Activated CD4-positive, alpha-beta memory T cell treated with anti-CD3 and anti-CD28 coated beads for 36 hours (primary cell): Measurements from ENCODE around the gene TCAP. TPM values are rescaled to one million over a fixed set of nuclear protein-coding genes. Genes with fewer than 3 reads are reported as not detected.
A peak's percentile ranks its signal among the peaks of the same experiment; 100 is the strongest.

ENCODE experiments used
- CTCF ChIA-PET: fragments of 350-600 bp; sonication (Branson Sonifier 250); formaldehyde crosslinking; loops from one replicate; lab custom pipeline; 2021; ENCODE audit warnings: antibody characterized with exemption, inconsistent platforms; lab: Charles Lee
- POLR2A ChIA-PET: fragments of 350-600 bp; sonication (Branson Sonifier 250); formaldehyde crosslinking; loops from one replicate; lab custom pipeline; 2021; ENCODE audit warnings: antibody characterized with exemption; lab: Charles Lee
- DNase-seq: peaks from one replicate; pipeline ENCODE4 v3.0.0-alpha.2; 2020
- H3K27ac Mint-ChIP-seq: one replicate; pipeline ENCODE4 v1.8.0; 2021; ENCODE audit warnings: mixed read lengths
- H3K27me3 Mint-ChIP-seq: one replicate; pipeline ENCODE4 v1.8.0; 2021; ENCODE audit warnings: mixed read lengths
- H3K36me3 Mint-ChIP-seq: one replicate; pipeline ENCODE4 v1.8.0; 2021; ENCODE audit warnings: mixed read lengths
- H3K4me1 Mint-ChIP-seq: one replicate; pipeline ENCODE4 v1.8.0; 2021; ENCODE audit warnings: low read depth, mixed read lengths
- H3K4me3 Mint-ChIP-seq: one replicate; pipeline ENCODE4 v1.8.0; 2021; ENCODE audit warnings: mild to moderate bottlenecking, mixed read lengths
- H3K9me3 Mint-ChIP-seq: one replicate; pipeline ENCODE4 v1.8.0; 2021; ENCODE audit warnings: mixed read lengths
- intact Hi-C: fragments of 100-400 bp; cut with micrococcal nuclease; formaldehyde crosslinking; loops from one replicate; pipeline ENCODE4 v1.15.1; 2023
- total RNA-seq, 2 experiments: library from RNA; stranded (reverse); gene quantifications; one replicate each; pipeline ENCODE4 v1.2.3, GENCODE V29; 2021

TCAP gene
- total RNA-seq, 2 experiments from 2014 or later, result 0.80 to 0.90 TPM

DNA sequence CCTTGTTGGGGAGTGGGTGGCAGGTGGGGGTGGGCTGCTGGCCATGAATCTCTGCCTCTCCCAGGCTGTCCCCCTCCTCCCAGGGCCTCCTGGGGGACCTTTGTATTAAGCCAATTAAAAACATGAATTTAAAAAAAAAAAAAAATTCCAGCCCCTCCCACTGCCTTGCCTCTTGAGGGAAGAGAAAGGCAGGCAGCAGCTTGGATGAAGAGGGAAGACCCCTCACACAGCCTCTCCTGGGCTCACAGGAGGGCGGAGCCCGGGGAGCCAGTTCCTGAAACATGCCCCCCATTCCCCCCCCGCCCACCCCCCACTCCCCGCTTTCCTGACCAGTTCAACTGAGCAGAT lies 1.8 kb upstream of the TCAP start:
- POLR2A ChIA-PET, result interaction anchor here (0.6 kb wide), 1 partner anchor 99 kb away, joined by 5 read pairs; no protein-coding TSS in a partner anchor
- Mint-ChIP-seq H3K4me1 (peaks cover 4% of the 10 kb centered on the region), H3K27ac (no peak overlapping the region), H3K9me3 (no peaks in the 10 kb centered on the region), H3K27me3 (peaks cover 14% of the 10 kb centered on the region), H3K4me3 (no peak overlapping the region), H3K36me3 (peaks cover 9% of the 10 kb centered on the region)
- CTCF ChIA-PET, result interaction anchor here (1.5 to 3.1 kb wide), 2 partner anchors 10 to 40 kb away, joined by 3 to 12 read pairs; no protein-coding TSS in a partner anchor
- intact Hi-C loops, result no loop called here
- DNase-seq, result no peak

DNA sequence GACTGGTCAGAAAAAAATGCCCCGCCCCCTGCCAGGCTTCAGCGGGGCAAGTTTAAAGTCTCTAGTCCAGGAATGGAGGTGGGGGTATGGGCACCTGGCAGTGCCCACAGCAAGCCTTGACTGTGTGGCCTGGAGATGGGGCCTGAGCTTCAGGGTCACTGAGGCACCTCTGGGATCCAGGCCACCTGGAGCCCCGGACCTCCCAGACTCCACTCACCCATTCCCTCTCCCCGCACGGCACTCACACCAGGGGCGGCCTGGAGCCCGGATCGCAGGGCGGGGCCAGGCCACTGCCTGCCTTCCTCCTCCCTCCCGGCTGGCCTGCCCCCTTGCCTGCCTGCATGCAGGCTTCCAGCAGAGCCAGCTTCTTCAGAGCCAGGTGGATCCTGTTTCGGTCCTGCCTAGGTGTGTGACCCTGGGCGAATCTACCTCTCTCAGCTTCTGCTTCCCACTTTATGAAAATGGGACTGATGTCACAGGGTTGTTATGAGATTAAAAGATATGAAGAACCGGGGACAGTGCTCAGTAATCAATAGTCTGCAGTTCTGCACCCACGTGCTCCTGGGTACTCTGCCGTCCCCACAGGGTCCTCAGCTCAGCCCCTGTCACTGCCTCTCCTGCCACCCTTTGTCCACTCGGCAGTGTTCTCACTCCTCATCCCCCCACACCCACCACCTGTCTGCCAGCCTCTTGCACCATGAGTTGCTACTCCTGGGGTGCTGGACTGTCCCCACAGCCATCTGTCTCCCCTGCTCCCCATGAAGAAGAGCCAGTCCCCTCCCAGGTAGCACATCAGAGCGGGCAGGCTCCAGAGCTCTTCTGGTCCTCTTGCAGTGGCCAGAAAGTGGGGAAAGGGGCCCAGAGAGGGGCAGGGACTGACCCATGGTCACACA lies 1.2 kb upstream of the TCAP start:
- CTCF ChIA-PET, result interaction anchor here (1.5 to 3.2 kb wide), 3 partner anchors 11 to 42 kb away, joined by 3 to 18 read pairs (median 12); no protein-coding TSS in a partner anchor

DNA sequence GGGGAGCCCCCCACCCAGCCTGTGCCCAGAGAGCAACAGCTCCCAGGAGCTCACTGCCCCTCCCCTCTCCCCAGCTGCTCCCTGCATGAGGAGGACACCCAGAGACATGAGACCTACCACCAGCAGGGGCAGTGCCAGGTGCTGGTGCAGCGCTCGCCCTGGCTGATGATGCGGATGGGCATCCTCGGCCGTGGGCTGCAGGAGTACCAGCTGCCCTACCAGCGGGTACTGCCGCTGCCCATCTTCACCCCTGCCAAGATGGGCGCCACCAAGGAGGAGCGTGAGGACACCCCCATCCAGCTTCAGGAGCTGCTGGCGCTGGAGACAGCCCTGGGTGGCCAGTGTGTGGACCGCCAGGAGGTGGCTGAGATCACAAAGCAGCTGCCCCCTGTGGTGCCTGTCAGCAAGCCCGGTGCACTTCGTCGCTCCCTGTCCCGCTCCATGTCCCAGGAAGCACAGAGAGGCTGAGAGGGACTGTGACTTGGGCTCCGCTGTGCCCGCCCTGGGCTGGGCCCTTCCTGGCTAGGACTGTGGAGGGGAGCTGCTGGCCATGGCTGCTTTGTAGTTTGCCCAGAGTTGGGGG lies 584 bp downstream of the TCAP start:
- intact Hi-C loops, result no loop called here
- peaks cover 8% of the 10 kb centered on the region for H3K36me3 Mint-ChIP-seq
- H3K27me3 Mint-ChIP-seq, result peaks cover 22% of the 10 kb centered on the region
- H3K4me1 Mint-ChIP-seq, result peaks cover 8% of the 10 kb centered on the region
- DNase-seq, result peak; percentile 17
- H3K4me3 Mint-ChIP-seq, result no peak overlapping the region
- no peaks in the 10 kb centered on the region for H3K9me3 Mint-ChIP-seq
- H3K27ac Mint-ChIP-seq, result no peak overlapping the region
- CTCF ChIA-PET, result interaction anchor here (0.6 to 3.2 kb wide), 9 partner anchors 10 to 222 kb away, joined by 3 to 18 read pairs (median 5); no protein-coding TSS in a partner anchor
- POLR2A ChIA-PET, result interaction anchor here (1.3 kb wide), 1 partner anchor 12 kb away, joined by 3 read pairs; no protein-coding TSS in a partner anchor

More for the DNA sequence above, 1.2 kb upstream of the TCAP start:
- Mint-ChIP-seq H3K9me3 (no peaks in the 10 kb centered on the region), H3K4me1 (peaks cover 8% of the 10 kb centered on the region), H3K27me3 (peaks cover 18% of the 10 kb centered on the region), H3K27ac (no peak overlapping the region), H3K4me3 (no peak overlapping the region), H3K36me3 (peaks cover 9% of the 10 kb centered on the region)
- intact Hi-C loops, result no loop called here
- no peak for DNase-seq
- POLR2A ChIA-PET, result interaction anchor here (0.6 to 1.3 kb wide), 2 partner anchors 14 to 99 kb away, joined by 3 to 5 read pairs; no protein-coding TSS in a partner anchor

DNA sequence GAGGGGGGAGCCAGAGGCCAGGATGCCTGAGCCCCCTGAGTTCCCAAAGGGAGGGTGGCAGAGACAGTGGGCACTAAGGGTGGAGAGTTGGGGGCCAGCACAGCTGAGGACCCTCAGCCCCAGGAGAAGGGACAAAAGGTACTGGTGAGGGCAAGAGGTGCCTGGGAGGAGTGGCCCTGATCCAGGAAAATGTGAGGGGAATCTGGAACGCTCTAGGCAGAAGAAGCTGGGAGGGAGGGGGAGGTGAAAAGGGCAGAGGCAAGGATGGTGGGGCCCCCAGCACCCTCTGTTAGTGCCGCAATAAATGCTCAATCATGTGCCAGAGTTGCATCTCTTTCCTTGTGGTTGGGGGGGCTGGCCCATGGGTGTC lies 1.1 kb downstream of the TCAP start:
- H3K9me3 Mint-ChIP-seq, result no peaks in the 10 kb centered on the region
- H3K36me3 Mint-ChIP-seq, result peaks cover 6% of the 10 kb centered on the region
- peaks cover 22% of the 10 kb centered on the region for H3K27me3 Mint-ChIP-seq
- POLR2A ChIA-PET, result no interaction called here
- peaks cover 8% of the 10 kb centered on the region for H3K4me1 Mint-ChIP-seq
- H3K4me3 Mint-ChIP-seq, result no peak overlapping the region
- no peak for DNase-seq
- intact Hi-C loops, result no loop called here
- CTCF ChIA-PET, result interaction anchor here (0.7 to 3.2 kb wide), 9 partner anchors 9 to 45 kb away, joined by 3 to 18 read pairs (median 5); no protein-coding TSS in a partner anchor
- H3K27ac Mint-ChIP-seq, result no peak overlapping the region

DNA sequence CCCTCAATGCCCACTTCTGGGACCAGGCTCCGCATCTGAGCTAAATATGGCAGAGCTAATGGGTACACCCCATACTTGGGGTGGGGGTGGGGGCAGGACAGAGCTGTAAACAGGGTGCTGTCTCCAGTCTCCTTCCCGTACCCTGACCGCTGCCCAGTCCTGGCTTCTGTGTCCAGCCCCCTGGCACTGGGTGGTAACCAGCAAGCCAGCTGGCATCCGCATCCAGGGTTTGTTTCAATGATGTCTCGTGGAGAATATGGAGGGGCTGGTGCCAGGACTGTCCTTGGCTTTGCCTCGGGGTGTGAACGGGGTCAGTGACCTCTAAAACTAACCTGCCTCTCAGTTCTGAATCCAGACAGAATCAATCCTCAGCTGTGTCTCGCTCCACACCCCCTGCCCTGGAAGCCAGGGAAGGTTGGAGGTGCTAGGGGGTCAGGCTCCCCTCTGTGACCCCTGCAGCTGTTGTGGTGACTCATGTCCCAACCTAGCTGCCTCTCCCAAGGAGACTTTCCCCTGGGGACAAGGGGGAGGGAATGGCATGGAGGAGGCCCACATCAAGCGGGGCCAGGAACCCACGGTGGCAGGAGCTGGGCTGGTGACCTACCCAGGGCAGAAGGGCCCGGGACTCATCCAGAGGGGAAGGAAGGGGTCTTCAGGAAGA lies 1.6 kb downstream of the TCAP start:
- intact Hi-C loops, result no loop called here
- H3K36me3 Mint-ChIP-seq, result peaks cover under 1% of the 10 kb centered on the region
- no peak overlapping the region for H3K4me3 Mint-ChIP-seq
- H3K4me1 Mint-ChIP-seq, result peaks cover 8% of the 10 kb centered on the region
- POLR2A ChIA-PET, result no interaction called here
- DNase-seq, result no peak
- CTCF ChIA-PET, result interaction anchor here (0.7 to 3.2 kb wide), 9 partner anchors 9 to 45 kb away, joined by 3 to 18 read pairs (median 5); no protein-coding TSS in a partner anchor
- peaks cover 22% of the 10 kb centered on the region for H3K27me3 Mint-ChIP-seq
- no peaks in the 10 kb centered on the region for H3K9me3 Mint-ChIP-seq
- no peak overlapping the region for H3K27ac Mint-ChIP-seq

DNA sequence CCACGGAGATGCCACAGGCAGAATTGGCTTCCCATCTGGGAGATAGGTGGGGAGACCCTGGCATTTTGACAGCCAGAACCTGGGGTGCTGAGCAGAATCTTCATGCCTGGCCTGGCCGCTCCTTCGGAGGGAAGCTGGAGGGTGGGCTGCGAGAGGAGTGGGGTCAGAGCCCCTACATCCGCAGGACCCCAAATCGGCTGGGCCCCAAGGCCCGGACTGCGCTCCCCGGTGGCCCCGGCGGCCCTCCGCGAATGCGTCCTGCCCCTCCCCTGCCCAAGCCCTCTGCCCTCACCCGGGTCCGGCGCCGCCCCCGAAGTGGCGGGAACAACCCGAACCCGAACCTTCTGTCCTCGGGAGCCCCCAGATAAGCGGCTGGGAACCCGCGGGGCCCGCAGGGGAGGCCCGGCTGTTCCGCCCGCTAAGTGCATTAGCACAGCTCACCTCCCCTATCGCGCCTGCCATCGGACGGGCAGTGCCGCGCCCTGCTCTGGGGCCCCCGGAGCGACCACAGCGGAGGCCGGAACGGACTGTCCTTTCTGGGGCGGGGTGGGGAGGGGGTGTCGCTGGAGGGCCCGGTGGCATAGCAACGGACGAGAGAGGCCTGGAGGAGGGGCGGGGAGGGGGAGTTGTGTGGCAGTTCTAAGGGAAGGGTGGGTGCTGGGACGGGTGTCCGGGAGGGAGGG lies 2.3 kb downstream of the TCAP start:
- Mint-ChIP-seq H3K27me3 (peaks cover 25% of the 10 kb centered on the region), H3K4me3 (peak overlapping the region; percentile 23), H3K27ac (no peak overlapping the region), H3K9me3 (no peaks in the 10 kb centered on the region), H3K36me3 (no peaks in the 10 kb centered on the region), H3K4me1 (peaks cover 11% of the 10 kb centered on the region)
- intact Hi-C loops, result no loop called here
- POLR2A ChIA-PET, result interaction anchor here (1.3 to 1.7 kb wide), 2 partner anchors 14 to 43 kb away, joined by 3 to 4 read pairs; no protein-coding TSS in a partner anchor
- no peak for DNase-seq
- CTCF ChIA-PET, result interaction anchor here (0.6 to 6.5 kb wide), 9 partner anchors 11 to 116 kb away, joined by 3 to 57 read pairs (median 15); no protein-coding TSS in a partner anchor

DNA sequence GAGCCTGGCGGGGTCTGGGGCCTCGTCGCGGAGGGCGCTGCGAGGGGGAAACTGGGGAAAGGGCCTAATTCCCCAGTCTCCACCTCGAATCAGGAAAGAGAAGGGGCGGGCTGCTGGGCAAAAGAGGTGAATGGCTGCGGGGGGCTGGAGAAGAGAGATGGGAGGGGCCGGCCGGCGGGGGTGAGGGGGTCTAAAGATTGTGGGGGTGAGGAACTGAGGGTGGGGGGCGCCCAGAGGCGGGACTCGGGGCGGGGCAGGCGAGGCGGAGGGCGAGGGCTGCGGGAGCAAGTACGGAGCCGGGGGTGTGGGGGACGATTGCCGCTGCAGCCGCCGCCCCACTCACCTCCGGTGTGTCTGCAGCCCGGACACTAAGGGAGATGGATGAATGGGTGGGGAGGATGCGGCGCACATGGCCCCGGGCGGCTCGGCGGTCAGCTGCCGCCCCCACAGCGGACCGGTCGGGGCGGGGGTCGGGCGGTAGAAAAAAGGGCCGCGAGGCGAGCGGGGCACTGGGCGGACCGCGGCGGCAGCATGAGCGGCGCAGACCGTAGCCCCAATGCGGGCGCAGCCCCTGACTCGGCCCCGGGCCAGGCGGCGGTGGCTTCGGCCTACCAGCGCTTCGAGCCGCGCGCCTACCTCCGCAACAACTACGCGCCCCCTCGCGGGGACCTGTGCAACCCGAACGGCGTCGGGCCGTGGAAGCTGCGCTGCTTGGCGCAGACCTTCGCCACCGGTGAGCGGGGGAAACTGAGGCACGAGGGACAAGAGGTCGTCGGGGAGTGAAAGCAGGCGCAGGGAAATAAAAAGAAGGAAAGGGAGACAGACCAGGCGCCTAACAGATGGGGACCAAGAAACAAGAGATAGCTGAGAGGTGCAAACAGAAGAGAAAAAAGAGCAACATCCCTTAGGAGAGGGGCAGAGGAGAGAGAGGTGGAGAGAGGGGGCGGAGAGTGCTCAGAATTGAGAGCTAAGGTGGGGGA lies 3.1 kb downstream of the TCAP start, which contains the start of gene PNMT:
Gene PNMT, plus strand, starts transcription at position 509 of the 980 bp plus-strand sequence. Its CDS starts 23 bp downstream, at position 532.
- Mint-ChIP-seq H3K4me1 (peaks cover 11% of the 10 kb centered on the region), H3K36me3 (no peaks in the 10 kb centered on the region), H3K4me3 (peak within 1 kb of the TSS; percentile 35), H3K27ac (no peak within 1 kb of the TSS), H3K9me3 (no peaks in the 10 kb centered on the region), H3K27me3 (peaks cover 25% of the 10 kb centered on the region)
- POLR2A ChIA-PET, result interaction anchor here (0.7 to 1.7 kb wide), 3 partner anchors 14 to 44 kb away, joined by 3 to 4 read pairs (median 4); no protein-coding TSS in a partner anchor
- DNase-seq, result peak; percentile 76
- intact Hi-C loops, result no loop called here
- CTCF ChIA-PET, result interaction anchor here (0.6 to 6.5 kb wide), 16 partner anchors 11 to 1115 kb away, joined by 3 to 57 read pairs (median 4); partner anchors contain the start of genes IKZF3 and MIEN1

DNA sequence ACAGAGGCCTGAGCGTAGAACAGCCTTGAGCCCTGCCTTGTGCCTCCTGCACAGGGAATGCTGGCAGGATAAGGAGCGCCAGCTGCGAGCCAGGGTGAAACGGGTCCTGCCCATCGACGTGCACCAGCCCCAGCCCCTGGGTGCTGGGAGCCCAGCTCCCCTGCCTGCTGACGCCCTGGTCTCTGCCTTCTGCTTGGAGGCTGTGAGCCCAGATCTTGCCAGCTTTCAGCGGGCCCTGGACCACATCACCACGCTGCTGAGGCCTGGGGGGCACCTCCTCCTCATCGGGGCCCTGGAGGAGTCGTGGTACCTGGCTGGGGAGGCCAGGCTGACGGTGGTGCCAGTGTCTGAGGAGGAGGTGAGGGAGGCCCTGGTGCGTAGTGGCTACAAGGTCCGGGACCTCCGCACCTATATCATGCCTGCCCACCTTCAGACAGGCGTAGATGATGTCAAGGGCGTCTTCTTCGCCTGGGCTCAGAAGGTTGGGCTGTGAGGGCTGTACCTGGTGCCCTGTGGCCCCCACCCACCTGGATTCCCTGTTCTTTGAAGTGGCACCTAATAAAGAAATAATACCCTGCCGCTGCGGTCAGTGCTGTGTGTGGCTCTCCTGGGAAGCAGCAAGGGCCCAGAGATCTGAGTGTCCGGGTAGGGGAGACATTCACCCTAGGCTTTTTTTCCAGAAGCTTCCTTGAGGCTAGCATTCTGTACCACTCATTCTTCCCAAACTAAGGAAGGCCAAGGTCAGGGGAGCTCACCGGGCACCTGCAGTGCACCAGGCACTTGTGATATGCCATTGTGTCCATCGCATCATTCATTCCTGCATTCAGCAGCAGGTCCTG lies 5.0 kb downstream of the TCAP start:
- ChIA-PET CTCF (interaction anchor here (0.6 to 6.5 kb wide), 14 partner anchors 9 to 496 kb away, joined by 3 to 57 read pairs (median 4); partner anchors contain the start of gene MIEN1), POLR2A (no interaction called here)
- Mint-ChIP-seq H3K4me1 (peaks cover 11% of the 10 kb centered on the region), H3K27me3 (peaks cover 25% of the 10 kb centered on the region), H3K4me3 (no peak overlapping the region), H3K9me3 (no peaks in the 10 kb centered on the region), H3K27ac (no peak overlapping the region), H3K36me3 (no peaks in the 10 kb centered on the region)
- no peak for DNase-seq
- intact Hi-C loops, result no loop called here

DNA sequence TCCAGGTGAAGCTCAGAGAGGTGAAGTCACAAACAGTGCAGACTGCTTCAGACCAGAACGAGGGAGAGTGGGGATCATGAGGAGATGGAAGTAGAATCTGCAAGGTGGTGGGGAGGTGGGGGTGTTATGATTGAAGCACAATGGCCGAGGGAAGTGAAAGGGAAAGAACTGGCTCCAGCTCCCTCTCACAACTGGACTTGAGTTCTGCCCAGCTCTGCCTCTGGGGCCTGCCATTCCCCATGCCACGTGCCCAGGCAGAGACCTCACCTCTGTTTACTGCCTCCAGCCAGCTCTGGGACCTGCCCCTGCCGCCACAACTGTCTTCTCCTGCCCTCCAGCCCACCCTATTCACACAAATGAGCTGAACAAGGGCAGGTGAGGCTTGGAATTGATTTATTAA lies 5.6 kb downstream of the TCAP start:
- intact Hi-C loops, result no loop called here
- Mint-ChIP-seq H3K4me3 (no peak overlapping the region), H3K9me3 (no peaks in the 10 kb centered on the region), H3K36me3 (no peaks in the 10 kb centered on the region), H3K27ac (no peak overlapping the region), H3K4me1 (peaks cover 15% of the 10 kb centered on the region), H3K27me3 (peaks cover 23% of the 10 kb centered on the region)
- ChIA-PET CTCF (interaction anchor here (0.6 to 6.5 kb wide), 11 partner anchors 9 to 496 kb away, joined by 3 to 57 read pairs (median 4); partner anchors contain the start of gene MIEN1), POLR2A (no interaction called here)
- no peak for DNase-seq
